ENCODE measurements around the gene KCNB1. TPM values are rescaled to one million over a fixed set of nuclear protein-coding genes. Genes with fewer than 3 reads are reported as not detected.

Gene KCNB1
- total RNA-seq, 1 donor from 2014 or later = 21.3 TPM

- Mint-ChIP-seq H3K27ac (ENCODE audit: unreplicated experiment) (peak overlapping the region; percentile 84), H3K36me3 (ENCODE audit: unreplicated experiment) (no peaks in the 10 kb centered on the region), H3K9me3 (ENCODE audit: unreplicated experiment) (no peaks in the 10 kb centered on the region), H3K27me3 (ENCODE audit: unreplicated experiment) (peaks cover 8% of the 10 kb centered on the region), H3K4me1 (ENCODE audit: unreplicated experiment) (peaks cover 30% of the 10 kb centered on the region), H3K4me3 (ENCODE audit: unreplicated experiment) (no peak overlapping the region)
- TF ChIP-seq, protein P1, sequence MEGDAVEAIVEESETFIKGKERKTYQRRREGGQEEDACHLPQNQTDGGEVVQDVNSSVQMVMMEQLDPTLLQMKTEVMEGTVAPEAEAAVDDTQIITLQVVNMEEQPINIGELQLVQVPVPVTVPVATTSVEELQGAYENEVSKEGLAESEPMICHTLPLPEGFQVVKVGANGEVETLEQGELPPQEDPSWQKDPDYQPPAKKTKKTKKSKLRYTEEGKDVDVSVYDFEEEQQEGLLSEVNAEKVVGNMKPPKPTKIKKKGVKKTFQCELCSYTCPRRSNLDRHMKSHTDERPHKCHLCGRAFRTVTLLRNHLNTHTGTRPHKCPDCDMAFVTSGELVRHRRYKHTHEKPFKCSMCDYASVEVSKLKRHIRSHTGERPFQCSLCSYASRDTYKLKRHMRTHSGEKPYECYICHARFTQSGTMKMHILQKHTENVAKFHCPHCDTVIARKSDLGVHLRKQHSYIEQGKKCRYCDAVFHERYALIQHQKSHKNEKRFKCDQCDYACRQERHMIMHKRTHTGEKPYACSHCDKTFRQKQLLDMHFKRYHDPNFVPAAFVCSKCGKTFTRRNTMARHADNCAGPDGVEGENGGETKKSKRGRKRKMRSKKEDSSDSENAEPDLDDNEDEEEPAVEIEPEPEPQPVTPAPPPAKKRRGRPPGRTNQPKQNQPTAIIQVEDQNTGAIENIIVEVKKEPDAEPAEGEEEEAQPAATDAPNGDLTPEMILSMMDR (IDR thresholded peaks at IDR 0.05) = no peak
- no peak for DNase-seq (ENCODE audit: extremely low spot score, unreplicated experiment)
Observed at GRCh38 chr20:49426873-49427272, 55.6 kb downstream of the KCNB1 start.

- TF ChIP-seq, protein P1 (IDR thresholded peaks at IDR 0.05) = no peak
- Mint-ChIP-seq H3K27me3 (ENCODE audit: unreplicated experiment) (peaks cover 8% of the 10 kb centered on the region), H3K4me3 (ENCODE audit: unreplicated experiment) (no peak overlapping the region), H3K27ac (ENCODE audit: unreplicated experiment) (no peak overlapping the region), H3K4me1 (ENCODE audit: unreplicated experiment) (peaks cover 34% of the 10 kb centered on the region), H3K36me3 (ENCODE audit: unreplicated experiment) (no peaks in the 10 kb centered on the region), H3K9me3 (ENCODE audit: unreplicated experiment) (no peaks in the 10 kb centered on the region)
- DNase-seq (ENCODE audit: extremely low spot score, unreplicated experiment) = no peak
Observed at GRCh38 chr20:49426395-49426794, 56.1 kb downstream of the KCNB1 start.

DNA sequence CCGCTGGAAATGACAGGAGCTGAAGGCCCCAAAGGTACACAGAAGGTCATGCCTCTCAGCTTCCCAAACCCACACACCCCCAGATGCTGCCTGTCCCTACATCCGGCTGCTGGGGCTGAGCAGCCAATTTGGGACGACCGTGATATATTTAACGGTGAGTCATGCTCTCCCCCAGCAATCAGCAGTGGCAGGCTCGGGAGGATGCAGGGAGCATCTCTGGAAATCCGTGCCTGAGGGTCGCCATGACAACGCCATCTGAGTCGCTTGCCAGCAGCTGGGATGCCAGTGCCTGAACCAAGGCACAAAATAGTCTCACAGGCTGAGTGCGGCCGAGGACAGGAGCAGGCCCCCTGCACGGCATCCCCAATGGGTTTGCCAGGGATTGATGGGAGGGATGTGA, 57.9 kb downstream of the KCNB1 start:
- Mint-ChIP-seq H3K4me3 (ENCODE audit: unreplicated experiment) (no peak overlapping the region), H3K27ac (ENCODE audit: unreplicated experiment) (no peak overlapping the region)

GRCh38 chr20:49422161-49422560, 60.3 kb downstream of the KCNB1 start:
- Mint-ChIP-seq H3K27ac (ENCODE audit: unreplicated experiment) (peak overlapping the region; percentile 67), H3K4me1 (ENCODE audit: unreplicated experiment) (peaks cover 58% of the 10 kb centered on the region), H3K4me3 (ENCODE audit: unreplicated experiment) (no peak overlapping the region), H3K9me3 (ENCODE audit: unreplicated experiment) (no peaks in the 10 kb centered on the region), H3K36me3 (ENCODE audit: unreplicated experiment) (no peaks in the 10 kb centered on the region), H3K27me3 (ENCODE audit: unreplicated experiment) (peaks cover 3% of the 10 kb centered on the region)
- TF ChIP-seq, protein P1 (IDR thresholded peaks at IDR 0.05) = no peak
- DNase-seq (ENCODE audit: extremely low spot score, unreplicated experiment) = no peak

More for the DNA sequence above, 57.9 kb downstream of the KCNB1 start:
- H3K27me3 Mint-ChIP-seq (ENCODE audit: unreplicated experiment) = peaks cover 8% of the 10 kb centered on the region
- H3K4me1 Mint-ChIP-seq (ENCODE audit: unreplicated experiment) = peaks cover 43% of the 10 kb centered on the region
- TF ChIP-seq, protein P1 (IDR thresholded peaks at IDR 0.05) = no peak
- no peaks in the 10 kb centered on the region for H3K9me3 Mint-ChIP-seq (ENCODE audit: unreplicated experiment)
- H3K36me3 Mint-ChIP-seq (ENCODE audit: unreplicated experiment) = no peaks in the 10 kb centered on the region
- no peak for DNase-seq (ENCODE audit: extremely low spot score, unreplicated experiment)

GRCh38 chr20:49420811-49421295, 61.6 kb downstream of the KCNB1 start:
- H3K9me3 Mint-ChIP-seq (ENCODE audit: unreplicated experiment) = no peaks in the 10 kb centered on the region
- H3K4me1 Mint-ChIP-seq (ENCODE audit: unreplicated experiment) = peaks cover 57% of the 10 kb centered on the region
- no peak overlapping the region for H3K4me3 Mint-ChIP-seq (ENCODE audit: unreplicated experiment)
- H3K36me3 Mint-ChIP-seq (ENCODE audit: unreplicated experiment) = no peaks in the 10 kb centered on the region
- no peak for DNase-seq (ENCODE audit: extremely low spot score, unreplicated experiment)
- peaks cover 5% of the 10 kb centered on the region for H3K27me3 Mint-ChIP-seq (ENCODE audit: unreplicated experiment)
- peak overlapping the region; percentile 50 for H3K27ac Mint-ChIP-seq (ENCODE audit: unreplicated experiment)
- TF ChIP-seq, protein P1 (IDR thresholded peaks at IDR 0.05) = no peak

Measured in osteocyte (in vitro differentiated cells).